ENCODE measurements around the gene TMCO5A. TPM values are rescaled to one million over a fixed set of nuclear protein-coding genes. Genes with fewer than 3 reads are reported as not detected.

The TMCO5A gene
- total RNA-seq, 1 experiment from 2014 or later: not detected

DNA sequence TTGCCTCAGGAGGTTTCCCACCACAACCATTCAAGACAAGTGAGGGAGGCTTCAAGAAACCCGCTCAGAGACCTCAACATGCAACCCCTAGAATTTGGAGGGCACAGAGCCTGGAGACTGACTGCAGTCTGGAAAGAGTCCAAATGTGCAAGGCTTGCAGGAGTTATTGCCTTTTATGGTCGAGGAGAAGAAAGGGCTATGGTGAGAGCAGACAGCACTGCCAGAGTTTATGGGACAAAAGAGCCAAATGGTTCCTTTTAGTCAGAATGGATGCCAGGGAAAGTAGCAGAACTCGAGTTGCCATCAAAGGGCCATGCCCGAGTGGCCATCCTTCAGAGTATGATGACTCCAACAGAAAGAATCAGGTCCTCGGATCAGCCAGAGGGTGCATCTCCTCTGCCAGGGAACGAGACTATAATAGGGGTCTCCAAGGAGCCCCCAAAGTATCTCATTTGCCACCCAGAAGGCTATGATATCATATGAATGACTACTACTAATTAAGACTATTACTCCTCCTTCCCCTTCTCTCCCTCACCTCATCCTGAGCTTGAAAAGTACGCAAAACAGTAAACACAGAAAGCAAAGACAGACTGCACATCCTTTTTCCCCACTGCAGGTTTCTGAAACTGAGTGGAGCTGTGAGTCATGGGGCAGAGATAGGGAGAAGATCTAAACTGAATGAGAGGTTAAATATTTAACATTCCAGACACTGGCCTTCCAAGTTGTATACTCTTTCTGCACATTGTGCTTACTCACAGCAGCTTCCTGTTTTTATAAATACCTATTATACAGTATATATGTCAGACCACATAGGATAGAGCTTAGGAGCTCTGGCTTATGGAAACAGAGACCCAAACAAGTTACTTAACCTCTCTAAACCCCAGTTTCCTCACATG is 33.9 kb upstream of the TMCO5A start:
- POLR2A ChIA-PET: no interaction called here
- Mint-ChIP-seq H3K4me1 (peaks cover 8% of the 10 kb centered on the region), H3K4me3 (no peak overlapping the region), H3K9me3 (no peaks in the 10 kb centered on the region), H3K27ac (no peak overlapping the region), H3K36me3 (no peaks in the 10 kb centered on the region), H3K27me3 (ENCODE audit: low read depth) (no peaks in the 10 kb centered on the region; the same call in 1 of the 2 replicates)
- TF ChIP-seq, protein P1, sequence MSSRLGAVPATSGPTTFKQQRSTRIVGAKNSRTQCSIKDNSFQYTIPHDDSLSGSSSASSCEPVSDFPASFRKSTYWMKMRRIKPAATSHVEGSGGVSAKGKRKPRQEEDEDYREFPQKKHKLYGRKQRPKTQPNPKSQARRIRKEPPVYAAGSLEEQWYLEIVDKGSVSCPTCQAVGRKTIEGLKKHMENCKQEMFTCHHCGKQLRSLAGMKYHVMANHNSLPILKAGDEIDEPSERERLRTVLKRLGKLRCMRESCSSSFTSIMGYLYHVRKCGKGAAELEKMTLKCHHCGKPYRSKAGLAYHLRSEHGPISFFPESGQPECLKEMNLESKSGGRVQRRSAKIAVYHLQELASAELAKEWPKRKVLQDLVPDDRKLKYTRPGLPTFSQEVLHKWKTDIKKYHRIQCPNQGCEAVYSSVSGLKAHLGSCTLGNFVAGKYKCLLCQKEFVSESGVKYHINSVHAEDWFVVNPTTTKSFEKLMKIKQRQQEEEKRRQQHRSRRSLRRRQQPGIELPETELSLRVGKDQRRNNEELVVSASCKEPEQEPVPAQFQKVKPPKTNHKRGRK (CRISPR knock-in tag; IDR thresholded peaks at IDR 0.05; ENCODE audit: borderline replicate concordance): no peak
- TF ChIP-seq GABPB1 (CRISPR knock-in tag; IDR thresholded peaks at IDR 0.05) (no peak), ZNF138 (CRISPR knock-in tag; conservative IDR thresholded peaks at IDR 0.05) (no peak)
- TF ChIP-seq, protein P2, sequence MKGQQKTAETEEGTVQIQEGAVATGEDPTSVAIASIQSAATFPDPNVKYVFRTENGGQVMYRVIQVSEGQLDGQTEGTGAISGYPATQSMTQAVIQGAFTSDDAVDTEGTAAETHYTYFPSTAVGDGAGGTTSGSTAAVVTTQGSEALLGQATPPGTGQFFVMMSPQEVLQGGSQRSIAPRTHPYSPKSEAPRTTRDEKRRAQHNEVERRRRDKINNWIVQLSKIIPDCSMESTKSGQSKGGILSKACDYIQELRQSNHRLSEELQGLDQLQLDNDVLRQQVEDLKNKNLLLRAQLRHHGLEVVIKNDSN (CRISPR knock-in tag; IDR thresholded peaks at IDR 0.05): no peak
- TF ChIP-seq, protein P3, sequence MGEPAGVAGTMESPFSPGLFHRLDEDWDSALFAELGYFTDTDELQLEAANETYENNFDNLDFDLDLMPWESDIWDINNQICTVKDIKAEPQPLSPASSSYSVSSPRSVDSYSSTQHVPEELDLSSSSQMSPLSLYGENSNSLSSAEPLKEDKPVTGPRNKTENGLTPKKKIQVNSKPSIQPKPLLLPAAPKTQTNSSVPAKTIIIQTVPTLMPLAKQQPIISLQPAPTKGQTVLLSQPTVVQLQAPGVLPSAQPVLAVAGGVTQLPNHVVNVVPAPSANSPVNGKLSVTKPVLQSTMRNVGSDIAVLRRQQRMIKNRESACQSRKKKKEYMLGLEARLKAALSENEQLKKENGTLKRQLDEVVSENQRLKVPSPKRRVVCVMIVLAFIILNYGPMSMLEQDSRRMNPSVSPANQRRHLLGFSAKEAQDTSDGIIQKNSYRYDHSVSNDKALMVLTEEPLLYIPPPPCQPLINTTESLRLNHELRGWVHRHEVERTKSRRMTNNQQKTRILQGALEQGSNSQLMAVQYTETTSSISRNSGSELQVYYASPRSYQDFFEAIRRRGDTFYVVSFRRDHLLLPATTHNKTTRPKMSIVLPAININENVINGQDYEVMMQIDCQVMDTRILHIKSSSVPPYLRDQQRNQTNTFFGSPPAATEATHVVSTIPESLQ (CRISPR knock-in tag; IDR thresholded peaks at IDR 0.05): no peak
- ATAC-seq: no peak
- CTCF ChIA-PET: no interaction called here
- no peak for DNase-seq (ENCODE audit: low spot score)

DNA sequence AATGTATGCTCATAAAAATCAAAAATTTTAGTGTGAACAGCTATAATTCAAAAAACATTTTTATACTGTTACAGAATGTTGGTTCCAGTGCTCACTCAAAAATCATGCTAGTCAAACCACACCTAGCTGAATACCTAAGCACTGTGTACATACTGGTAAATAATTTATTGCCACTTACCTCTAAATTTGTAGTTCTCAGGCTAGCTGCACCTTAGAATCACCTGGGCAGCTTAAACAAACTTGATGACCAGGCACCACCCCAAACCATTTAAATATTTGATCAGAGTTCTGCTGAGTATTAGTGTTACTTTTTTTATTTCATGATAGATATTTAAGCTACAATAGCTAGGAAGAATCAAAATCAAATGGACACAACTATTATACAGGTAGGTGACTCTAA is 32.3 kb upstream of the TMCO5A start:
- ChIA-PET CTCF (interaction anchor here (2.1 kb wide), 1 partner anchor 10 kb away, joined by 8 read pairs; no protein-coding TSS in a partner anchor), POLR2A (no interaction called here)
- ATAC-seq (no peak), DNase-seq (ENCODE audit: low spot score) (no peak)
- Mint-ChIP-seq H3K4me3 (no peak overlapping the region), H3K36me3 (no peaks in the 10 kb centered on the region), H3K27me3 (ENCODE audit: low read depth) (no peaks in the 10 kb centered on the region), H3K27ac (no peak overlapping the region), H3K4me1 (peaks cover 12% of the 10 kb centered on the region), H3K9me3 (no peaks in the 10 kb centered on the region)
- no peak for TF ChIP-seq ELF4 (CRISPR knock-in tag; IDR thresholded peaks at IDR 0.05; ENCODE audit: low read depth)
- TF ChIP-seq, protein P4, sequence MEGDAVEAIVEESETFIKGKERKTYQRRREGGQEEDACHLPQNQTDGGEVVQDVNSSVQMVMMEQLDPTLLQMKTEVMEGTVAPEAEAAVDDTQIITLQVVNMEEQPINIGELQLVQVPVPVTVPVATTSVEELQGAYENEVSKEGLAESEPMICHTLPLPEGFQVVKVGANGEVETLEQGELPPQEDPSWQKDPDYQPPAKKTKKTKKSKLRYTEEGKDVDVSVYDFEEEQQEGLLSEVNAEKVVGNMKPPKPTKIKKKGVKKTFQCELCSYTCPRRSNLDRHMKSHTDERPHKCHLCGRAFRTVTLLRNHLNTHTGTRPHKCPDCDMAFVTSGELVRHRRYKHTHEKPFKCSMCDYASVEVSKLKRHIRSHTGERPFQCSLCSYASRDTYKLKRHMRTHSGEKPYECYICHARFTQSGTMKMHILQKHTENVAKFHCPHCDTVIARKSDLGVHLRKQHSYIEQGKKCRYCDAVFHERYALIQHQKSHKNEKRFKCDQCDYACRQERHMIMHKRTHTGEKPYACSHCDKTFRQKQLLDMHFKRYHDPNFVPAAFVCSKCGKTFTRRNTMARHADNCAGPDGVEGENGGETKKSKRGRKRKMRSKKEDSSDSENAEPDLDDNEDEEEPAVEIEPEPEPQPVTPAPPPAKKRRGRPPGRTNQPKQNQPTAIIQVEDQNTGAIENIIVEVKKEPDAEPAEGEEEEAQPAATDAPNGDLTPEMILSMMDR (IDR thresholded peaks at IDR 0.05): no peak
- no peak for TF ChIP-seq KAT7 (CRISPR knock-in tag; IDR thresholded peaks at IDR 0.05; ENCODE audit: borderline replicate concordance)
- TF ChIP-seq GABPB1 (CRISPR knock-in tag; IDR thresholded peaks at IDR 0.05): no peak
- TF ChIP-seq FOXJ3 (CRISPR knock-in tag; IDR thresholded peaks at IDR 0.05; ENCODE audit: borderline replicate concordance): no peak
- TF ChIP-seq, protein P5, sequence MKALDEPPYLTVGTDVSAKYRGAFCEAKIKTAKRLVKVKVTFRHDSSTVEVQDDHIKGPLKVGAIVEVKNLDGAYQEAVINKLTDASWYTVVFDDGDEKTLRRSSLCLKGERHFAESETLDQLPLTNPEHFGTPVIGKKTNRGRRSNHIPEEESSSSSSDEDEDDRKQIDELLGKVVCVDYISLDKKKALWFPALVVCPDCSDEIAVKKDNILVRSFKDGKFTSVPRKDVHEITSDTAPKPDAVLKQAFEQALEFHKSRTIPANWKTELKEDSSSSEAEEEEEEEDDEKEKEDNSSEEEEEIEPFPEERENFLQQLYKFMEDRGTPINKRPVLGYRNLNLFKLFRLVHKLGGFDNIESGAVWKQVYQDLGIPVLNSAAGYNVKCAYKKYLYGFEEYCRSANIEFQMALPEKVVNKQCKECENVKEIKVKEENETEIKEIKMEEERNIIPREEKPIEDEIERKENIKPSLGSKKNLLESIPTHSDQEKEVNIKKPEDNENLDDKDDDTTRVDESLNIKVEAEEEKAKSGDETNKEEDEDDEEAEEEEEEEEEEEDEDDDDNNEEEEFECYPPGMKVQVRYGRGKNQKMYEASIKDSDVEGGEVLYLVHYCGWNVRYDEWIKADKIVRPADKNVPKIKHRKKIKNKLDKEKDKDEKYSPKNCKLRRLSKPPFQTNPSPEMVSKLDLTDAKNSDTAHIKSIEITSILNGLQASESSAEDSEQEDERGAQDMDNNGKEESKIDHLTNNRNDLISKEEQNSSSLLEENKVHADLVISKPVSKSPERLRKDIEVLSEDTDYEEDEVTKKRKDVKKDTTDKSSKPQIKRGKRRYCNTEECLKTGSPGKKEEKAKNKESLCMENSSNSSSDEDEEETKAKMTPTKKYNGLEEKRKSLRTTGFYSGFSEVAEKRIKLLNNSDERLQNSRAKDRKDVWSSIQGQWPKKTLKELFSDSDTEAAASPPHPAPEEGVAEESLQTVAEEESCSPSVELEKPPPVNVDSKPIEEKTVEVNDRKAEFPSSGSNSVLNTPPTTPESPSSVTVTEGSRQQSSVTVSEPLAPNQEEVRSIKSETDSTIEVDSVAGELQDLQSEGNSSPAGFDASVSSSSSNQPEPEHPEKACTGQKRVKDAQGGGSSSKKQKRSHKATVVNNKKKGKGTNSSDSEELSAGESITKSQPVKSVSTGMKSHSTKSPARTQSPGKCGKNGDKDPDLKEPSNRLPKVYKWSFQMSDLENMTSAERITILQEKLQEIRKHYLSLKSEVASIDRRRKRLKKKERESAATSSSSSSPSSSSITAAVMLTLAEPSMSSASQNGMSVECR (CRISPR knock-in tag; IDR thresholded peaks at IDR 0.05; ENCODE audit: borderline replicate concordance): no peak
- TF ChIP-seq TEAD4 (CRISPR knock-in tag; IDR thresholded peaks at IDR 0.05): no peak
- TF ChIP-seq SMAD4 (CRISPR knock-in tag; IDR thresholded peaks at IDR 0.05): no peak
- no peak for TF ChIP-seq FOXK1 (CRISPR knock-in tag; IDR thresholded peaks at IDR 0.05)
- TF ChIP-seq, protein P1 (CRISPR knock-in tag; IDR thresholded peaks at IDR 0.05; ENCODE audit: borderline replicate concordance): no peak
- TF ChIP-seq IRF2 (CRISPR knock-in tag; IDR thresholded peaks at IDR 0.05; ENCODE audit: borderline replicate concordance, low read depth): no peak
